Activated effector memory CD4-positive, alpha-beta T cell treated with anti-CD3 and anti-CD28 coated beads, Interleukin-2, amount 50 U/mL, for 16 hours (primary cell): ENCODE measurements around the gene CDON.

Experiments
- DNase-seq: peaks from one replicate; pipeline ENCODE4 v3.0.0-alpha.2; 2020

The CDON gene

GRCh38 chr11:126062679-126063506, at the start of gene CDON:
CDON (minus strand) TSS chr11:126062866; CDS start chr11:126023476, 39,390 bp downstream.
- DNase-seq, result peak; percentile 96

GRCh38 chr11:126111458-126112116, 48.9 kb upstream of the CDON start:
- no peak for DNase-seq

GRCh38 chr11:126109941-126110731, 47.5 kb upstream of the CDON start:
- no peak for DNase-seq

DNA sequence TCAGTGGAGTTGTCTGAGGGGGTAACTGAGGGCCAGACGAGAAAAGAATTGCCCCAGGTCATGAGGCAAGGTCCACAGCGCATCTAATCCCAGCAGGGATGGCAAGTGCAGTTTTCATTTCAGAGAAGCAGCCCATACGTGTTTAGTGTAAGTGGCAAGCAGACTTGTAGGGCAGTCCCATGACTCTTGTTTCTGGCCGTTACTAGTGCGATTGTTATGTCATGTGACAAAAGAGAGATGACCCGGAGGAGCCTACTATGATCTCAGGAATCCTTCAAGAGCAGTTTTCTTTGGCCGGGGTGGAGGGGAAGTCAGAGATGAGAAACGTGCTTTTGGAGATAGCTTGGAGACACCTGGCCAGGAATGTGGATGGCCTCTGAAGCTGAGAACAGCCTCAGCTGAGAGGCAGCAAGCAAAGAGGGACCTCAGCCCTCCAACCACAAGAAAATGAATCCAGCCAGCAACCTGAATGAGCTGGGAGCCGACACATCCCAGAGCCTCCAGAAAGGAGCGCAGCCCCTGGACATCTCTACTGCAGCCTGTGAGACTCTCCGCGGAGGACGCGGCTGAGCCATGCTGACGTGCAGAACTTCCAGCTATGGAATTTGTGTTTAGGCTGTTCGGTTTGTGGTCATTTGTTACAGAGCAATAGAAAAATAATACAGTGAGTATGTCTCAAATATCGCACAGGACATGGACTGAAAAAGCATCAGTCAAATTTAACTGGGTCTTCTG, 44.1 kb upstream of the CDON start:
- DNase-seq, result no peak

- DNase-seq, result no peak
Measured at GRCh38 chr11:126105748-126106080, 43.0 kb upstream of the CDON start.

DNA sequence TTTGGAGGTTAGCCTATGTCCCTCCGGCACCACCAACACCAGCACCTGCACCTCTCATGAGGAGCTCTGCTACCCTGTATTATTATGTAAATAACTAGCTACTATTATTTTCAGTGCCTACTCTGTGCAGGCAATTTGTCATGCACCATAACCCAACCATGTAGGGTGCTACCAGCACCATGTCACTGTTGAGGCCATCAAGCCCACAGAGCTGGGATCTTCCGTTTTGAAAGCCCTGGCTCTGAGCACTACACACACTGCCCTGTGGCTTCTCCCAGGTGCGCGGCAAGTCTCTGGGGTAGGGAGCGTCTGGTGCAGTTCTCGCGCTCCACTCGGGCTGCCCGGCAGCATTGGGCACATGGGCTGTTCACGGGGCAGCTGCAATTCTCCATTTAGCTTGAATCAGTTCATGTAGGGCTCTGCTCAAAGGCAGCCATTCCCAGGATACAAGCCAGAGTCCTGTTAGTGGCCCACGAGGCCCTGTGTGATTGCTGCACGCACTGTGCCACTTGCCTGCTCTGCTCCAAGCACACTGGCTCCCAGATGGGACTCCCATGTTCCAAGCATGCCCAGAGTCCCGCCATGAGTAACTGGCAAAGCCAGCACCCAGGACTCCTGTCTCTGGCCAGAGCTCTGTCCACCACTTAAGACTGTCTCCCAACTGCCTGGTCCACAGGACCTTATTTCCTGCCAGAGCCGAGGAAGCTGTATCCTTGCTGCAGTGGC, 42.5 kb upstream of the CDON start:
- DNase-seq, result no peak

- DNase-seq, result no peak
Measured at GRCh38 chr11:126104420-126104819, 41.8 kb upstream of the CDON start.

GRCh38 chr11:126103150-126103549, 40.5 kb upstream of the CDON start:
- no peak for DNase-seq

DNA sequence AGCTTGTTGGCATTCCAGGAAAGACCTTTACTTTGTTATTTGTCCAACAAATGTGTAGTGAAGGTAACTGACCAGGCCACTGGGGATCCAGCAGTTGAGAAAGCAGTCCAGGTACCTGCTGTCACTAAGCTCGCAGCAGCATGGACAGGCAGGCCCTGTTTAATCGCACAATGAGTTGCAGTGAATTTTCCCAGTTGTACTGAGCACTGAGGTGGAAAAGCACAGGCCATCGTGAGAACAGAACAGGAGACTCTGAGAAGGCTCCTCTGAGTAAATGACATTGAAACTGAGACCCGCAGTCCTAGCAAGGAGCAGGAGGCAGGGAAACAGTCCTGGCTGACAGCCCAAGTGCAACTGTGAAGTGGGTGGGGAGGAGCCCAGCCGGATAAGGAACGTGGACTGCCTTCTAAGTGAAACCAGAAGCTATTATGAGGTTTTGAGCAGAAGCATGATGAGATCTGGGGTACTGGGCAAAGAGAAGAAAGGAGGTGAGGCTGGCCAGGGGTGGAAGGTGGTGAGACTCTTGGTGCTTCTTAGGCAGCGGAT, 39.8 kb upstream of the CDON start:
- no peak for DNase-seq

DNA sequence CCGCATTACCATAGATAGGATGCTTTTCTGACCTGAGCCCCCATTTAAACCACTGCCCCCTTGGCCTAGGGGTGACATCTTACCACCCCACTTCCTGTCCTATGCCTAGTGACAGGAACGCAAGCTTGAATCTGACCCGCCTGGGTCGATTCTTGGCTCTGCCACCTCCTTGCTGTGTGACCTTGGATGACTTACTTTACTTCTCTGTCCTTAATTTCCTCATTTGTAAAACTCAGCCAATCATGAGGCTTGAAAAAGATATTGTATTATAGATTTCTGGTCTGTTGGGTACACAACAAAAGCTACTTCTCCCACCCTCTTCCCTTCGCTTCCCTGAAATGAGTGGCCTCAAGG, 39.2 kb upstream of the CDON start:
- no peak for DNase-seq

GRCh38 chr11:126101251-126101929, 38.7 kb upstream of the CDON start:
- DNase-seq, result no peak

DNA sequence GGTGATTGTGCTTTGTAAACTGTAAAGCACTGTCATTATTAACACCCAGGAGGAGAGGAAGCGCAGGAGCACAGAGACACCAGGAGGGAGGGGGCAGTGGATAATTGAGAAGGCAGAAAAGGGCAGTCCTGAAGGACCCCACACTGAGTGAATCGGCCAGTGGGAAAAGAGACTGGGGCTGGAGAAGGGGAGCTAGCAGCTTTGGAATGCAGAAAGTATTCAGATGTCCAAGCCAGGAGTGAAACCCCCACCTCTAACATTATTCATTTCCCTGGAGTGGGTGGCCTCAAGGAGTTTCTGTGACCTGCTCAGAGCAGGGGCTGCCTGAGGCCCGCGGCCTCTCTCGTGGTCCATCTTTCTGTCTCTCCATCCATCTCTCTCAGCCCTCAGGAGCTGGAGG, 38.0 kb upstream of the CDON start:
- DNase-seq, result no peak

DNA sequence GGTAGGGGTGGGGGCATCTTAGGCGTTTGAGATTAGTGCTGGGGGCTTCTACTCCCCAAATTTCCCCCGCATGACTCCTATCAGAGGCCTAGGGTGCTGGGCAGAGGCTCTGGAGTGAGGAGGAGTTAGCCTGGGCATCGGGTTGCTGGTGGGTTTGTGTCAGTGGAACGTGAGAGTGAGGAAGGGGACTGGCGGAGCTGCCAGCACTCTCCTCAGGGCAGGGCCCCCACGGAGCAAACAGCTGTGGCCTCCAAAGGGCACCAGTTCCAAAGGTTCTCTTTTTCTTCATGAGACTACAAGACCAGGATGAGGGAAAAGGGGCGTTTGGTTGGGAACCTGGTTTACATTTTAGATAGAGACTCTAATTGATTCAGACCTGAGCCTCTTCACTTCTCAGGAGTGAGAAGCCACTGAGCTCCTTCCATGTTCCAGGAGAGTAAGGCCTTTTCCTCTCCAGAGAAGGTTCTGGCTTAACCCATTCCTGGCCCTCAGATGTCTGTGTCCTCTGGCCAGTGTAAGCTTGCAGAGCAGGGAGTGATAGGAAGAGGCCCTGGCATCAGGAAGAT, 35.6 kb upstream of the CDON start:
- no peak for DNase-seq

- DNase-seq, result no peak
Measured at GRCh38 chr11:126095745-126096144, 33.1 kb upstream of the CDON start.

DNA sequence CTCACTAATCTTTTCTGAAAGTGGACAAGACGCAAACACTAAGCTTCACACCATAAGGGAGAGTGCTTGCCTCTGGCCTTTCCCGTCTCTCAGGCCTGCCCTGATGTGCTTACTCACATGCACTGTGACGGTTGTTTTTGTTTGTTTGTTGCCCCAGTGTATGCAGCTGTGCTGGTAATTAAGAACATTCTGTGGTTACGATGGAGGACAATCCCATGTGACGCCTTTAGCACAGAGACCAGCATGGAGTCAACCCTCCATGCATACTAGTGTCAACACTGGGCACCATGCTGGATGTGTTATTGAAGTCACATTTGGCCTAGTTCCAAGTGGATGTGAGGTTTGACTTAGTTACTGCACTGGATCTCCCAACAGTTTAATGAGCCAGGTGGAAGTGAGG, 27.8 kb upstream of the CDON start:
- DNase-seq, result no peak

- DNase-seq, result no peak
Measured at GRCh38 chr11:126088999-126089398, 26.3 kb upstream of the CDON start.

DNA sequence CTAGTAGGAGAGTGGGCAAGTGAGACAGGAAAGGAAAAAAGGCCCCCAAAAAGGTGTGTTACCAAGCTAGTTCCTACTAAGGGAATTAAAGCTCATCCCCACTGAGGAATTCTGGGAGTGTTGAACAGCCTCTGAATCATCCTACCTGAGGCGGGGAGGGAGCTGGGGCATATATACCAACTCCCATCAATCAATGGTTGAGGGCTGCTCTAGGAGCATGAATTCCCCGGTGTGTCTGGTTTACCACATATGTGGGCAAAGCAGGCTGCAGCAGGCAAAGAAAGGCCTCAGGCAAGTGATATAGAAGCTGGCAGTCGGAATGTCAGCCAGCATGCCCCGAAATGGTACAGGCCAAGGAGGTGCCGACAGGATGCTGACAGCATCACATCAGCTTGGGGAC, 23.6 kb upstream of the CDON start:
- DNase-seq, result no peak

DNA sequence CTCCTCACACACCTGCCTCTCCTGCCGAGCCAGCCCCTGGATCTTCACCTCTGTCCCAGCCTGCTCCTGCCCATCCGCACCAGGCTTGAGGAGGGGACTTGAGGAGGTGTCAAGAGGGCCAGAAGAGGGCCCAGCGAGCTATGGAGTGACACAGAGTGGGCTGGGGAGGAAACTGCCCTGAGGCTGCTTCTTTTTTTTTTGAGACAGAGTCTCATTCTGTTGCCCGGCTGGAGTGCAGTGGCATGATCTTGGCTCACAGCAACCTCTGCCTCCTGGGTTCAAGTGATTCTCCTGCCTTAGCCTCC, 21.9 kb upstream of the CDON start:
- no peak for DNase-seq

GRCh38 chr11:126083829-126084607, 21.4 kb upstream of the CDON start:
- peak; percentile 70 for DNase-seq

- DNase-seq, result no peak
Measured at GRCh38 chr11:126082251-126083109, 19.8 kb upstream of the CDON start.
